Fibroblast of upper back skin (primary cell): ENCODE results near the gene ZBTB20.

ENCODE experiments used
- DNase-seq: peaks from one replicate; pipeline ENCODE4 v3.0.0-alpha.2; 2013

The ZBTB20 gene

DNA sequence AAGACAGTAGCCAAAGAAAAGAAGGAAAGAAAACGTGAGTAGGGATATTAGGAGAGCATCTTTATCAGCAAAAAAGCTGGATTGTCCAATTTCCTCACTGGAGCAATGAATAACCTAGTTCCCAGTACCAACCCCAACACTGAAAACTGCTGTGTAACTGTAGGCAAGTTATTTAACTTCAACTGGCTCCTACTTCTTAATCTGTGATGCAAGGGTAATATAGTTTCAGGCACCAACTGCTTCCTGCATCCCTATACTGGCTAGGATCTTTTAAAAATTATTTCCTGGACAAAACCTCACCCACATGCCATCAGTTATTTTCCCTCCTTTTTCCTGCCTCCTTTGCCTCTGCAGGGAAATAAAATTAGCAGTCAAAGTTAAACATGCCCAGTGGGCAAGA lies 59.6 kb downstream of the ZBTB20 start:
- DNase-seq = no peak

DNA sequence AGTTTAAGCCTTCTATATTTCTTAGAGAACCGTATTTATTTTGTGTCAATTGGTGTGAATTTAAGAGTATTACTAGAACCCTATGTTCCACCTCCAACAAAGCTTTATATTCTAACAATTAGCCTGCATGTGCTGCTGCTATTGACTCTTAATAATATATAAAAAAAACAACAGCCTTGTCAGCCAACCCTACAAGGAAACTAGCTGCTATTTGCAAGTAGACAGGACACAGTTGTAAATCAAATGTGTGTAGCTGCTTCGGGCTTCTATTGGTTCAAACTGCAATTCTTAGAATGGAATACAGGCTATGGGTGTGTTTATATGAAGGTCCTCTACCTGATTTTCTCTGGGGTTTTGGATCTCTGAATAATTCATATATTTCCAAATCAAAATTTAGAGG lies 60.7 kb downstream of the ZBTB20 start:
- DNase-seq = no peak

- DNase-seq = no peak
Observed at GRCh38 chr3:115085197-115085865, 61.8 kb downstream of the ZBTB20 start.

DNA sequence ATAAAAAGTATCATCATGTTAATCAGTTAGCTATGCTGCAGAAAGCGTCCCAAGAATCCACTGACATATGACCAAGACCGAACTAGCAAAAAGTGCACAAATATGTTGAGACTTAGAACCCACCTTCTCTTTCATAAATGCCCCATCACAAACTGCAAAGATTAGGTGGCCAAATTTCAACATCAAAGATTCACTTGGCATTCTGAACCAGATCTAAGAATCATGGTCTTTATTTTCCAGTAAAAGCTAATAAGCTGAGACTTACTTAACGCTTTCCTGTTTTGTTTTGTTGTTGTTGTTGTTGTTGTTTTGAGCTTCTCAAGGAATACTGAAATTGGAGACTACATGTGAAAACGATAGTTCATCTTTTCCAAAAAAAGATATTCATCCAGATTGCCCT lies 62.4 kb downstream of the ZBTB20 start:
- no peak for DNase-seq

- DNase-seq = no peak
Observed at GRCh38 chr3:115082260-115082659, 64.8 kb downstream of the ZBTB20 start.

- DNase-seq = no peak
Observed at GRCh38 chr3:115081444-115081843, 65.6 kb downstream of the ZBTB20 start.

- no peak for DNase-seq
Observed at GRCh38 chr3:115077501-115078250, 69.4 kb downstream of the ZBTB20 start.

GRCh38 chr3:115074502-115074901 lies 72.6 kb downstream of the ZBTB20 start:
- peak; percentile 28 for DNase-seq

- DNase-seq = peak; percentile 14
Observed at GRCh38 chr3:115072265-115073021, 74.6 kb downstream of the ZBTB20 start.

GRCh38 chr3:115071601-115072000 lies 75.5 kb downstream of the ZBTB20 start:
- peak; percentile 56 for DNase-seq

DNA sequence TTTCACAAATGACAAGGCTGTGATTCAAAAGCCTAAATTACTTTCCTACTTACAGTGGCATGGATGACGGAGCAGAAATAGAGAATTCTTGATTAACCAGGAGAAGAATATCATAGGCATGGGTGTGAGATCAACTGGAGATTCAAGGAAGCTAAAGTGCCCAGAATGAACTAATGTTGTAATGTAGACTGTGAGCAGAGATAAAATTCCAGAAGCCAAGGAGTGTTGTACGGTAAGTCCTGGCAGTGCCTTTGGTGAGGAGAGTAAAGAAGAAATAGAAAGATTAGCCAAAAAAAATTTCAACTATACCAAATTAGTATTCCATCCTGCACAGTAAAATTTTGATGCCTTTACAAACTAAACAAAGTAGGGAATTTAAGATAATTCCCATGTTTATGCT lies 75.9 kb downstream of the ZBTB20 start:
- DNase-seq = no peak

GRCh38 chr3:115068799-115069198 lies 78.3 kb downstream of the ZBTB20 start:
- no peak for DNase-seq

- DNase-seq = peak; percentile 86
Observed at GRCh38 chr3:115062412-115062956, 84.6 kb downstream of the ZBTB20 start.

DNA sequence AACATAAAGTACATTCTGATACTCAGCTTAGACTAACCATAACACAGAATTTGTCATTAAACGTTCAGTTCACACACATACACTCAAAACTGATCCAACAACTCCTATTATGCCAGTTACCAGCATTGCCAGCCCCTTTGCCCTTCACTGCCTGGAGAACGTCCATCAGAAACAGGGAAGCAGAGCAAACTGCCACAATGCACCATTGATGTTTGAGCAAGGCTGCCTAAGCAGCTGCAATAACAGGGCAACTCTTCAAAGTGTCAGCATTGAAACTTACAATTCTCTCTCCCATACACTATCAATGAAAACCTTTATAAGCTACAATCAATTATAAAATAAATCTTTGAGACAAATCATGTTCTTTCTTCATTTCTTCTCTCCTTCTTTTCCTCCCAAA lies 85.1 kb downstream of the ZBTB20 start:
- no peak for DNase-seq

DNA sequence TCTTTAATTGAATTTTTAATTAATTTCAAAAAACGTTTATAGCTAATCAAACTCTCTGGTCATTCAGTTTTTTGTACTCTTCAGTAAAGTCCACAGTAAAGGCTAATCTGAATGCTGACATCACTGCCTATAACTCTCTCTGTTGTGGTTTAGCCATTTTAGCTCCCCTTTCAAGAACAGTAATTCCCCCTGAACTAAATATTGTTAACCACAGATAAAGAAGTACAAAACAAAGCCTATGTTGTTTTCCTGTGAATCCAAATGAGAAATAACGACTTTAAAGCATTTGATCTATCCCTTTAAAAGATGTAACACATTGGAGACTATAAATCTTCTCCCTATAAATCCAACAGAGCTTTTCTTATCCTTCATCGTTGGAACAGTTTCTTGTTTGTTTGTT lies 94.2 kb downstream of the ZBTB20 start:
- no peak for DNase-seq

GRCh38 chr3:115042351-115042750 lies 104.7 kb downstream of the ZBTB20 start:
- DNase-seq = no peak

DNA sequence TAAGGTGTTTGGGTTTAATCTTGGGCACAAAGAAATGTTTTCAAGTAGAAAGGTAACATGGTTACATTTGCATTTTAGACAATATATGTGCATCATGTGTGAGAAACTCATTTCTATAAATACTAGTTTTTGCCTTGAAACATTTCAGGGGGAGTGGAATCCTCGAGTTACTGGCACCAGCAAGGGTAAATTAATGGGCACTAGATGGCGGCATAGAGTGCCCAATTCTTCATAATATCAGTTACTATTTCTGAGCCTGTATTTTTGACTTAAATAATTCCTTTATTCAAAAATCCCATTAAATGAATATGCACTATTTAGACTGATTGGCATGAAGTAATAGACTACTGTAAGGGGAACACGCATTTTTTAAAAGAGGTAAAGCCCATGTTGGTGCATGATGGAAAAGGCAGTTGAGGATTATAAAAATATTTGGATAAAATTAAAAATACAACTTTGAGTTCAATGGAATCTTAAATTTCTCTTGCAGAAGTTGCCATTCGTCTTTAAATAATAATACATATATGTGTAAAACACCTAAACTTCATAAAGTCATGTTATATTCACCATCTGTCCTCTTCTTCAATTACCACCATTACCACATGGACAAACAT lies 106.3 kb downstream of the ZBTB20 start:
- DNase-seq = peak; percentile 48

- DNase-seq = no peak
Observed at GRCh38 chr3:115040246-115040645, 106.8 kb downstream of the ZBTB20 start.

DNA sequence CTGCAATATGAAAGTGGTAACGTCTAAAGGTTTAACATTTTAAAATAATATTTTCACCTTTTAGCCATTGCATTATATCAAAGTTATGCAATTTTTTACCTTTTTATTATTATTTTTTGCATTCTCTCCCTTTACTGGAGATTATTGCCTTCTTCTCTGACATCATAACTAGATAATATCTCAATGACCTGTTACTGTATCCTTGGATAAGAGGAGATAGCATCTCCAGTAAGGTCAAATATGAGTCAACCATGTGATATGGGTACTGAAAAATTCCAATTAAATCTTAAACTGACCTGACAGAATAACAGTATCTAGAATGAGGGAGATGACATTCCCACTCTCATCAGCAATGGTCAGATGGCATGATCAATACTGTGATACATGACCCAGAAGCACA lies 108.3 kb downstream of the ZBTB20 start:
- no peak for DNase-seq

GRCh38 chr3:115022835-115023398 lies 124.2 kb downstream of the ZBTB20 start:
- DNase-seq = no peak

- no peak for DNase-seq
Observed at GRCh38 chr3:115022199-115022598, 124.9 kb downstream of the ZBTB20 start.

DNA sequence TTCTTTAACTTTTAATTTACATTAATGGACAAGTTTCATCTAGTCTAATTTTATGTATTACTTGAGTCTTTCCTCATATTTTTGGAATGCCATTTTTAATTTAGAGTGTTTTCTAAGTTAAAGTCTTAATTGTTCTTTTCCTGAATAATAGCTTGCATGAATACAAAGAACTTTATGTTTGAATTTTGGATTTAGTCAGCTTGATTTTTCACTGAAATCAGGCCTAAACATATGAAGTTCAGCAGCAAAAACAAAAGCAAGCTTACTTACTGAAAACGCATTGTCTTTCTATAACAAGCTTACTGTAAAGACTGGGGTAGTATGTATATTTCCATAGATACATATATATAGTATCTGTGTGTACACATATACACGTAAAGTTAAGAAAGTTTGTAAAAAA lies 126.0 kb downstream of the ZBTB20 start:
- DNase-seq = no peak

DNA sequence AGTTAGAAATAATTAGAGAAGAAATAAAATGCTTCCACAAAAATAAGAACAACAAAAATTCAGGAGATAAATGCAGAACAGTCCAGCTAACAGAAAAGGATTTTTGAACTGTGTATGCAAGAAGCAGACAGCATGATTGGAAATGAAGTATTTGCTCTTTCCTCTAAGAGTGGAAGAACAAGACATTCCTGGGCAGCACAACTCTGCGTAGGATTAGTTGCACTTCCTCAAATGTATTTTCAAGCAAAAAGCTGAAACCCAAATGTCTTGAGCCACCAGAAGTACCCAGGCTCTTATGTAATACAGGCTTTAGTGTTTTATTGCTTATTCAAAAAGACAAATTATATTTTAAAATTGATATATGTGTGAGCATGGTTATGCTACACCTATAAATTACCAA lies 127.2 kb downstream of the ZBTB20 start:
- DNase-seq = no peak
